Stimulated activated CD4-positive, alpha-beta T cell treated with anti-CD3 and anti-CD28 coated beads, Interleukin-12 subunit alpha, Interleukin-12 subunit beta, amount 100 ng/mL, for 48 hours (primary cell): ENCODE results near the gene PCGF2.
"Not testable (repeated sequence)": the region's sequence is repeated elsewhere in the genome, so short reads cannot be mapped to it uniquely, and the experiment has no call there.

Experiments used
- DNase-seq, 3 donors: peaks; one replicate each; pipeline ENCODE4 v3.0.0-alpha.2; 2020; ENCODE audit warnings: low read depth in 2 of 3, low spot score in 1 of 3

PCGF2 gene

DNA sequence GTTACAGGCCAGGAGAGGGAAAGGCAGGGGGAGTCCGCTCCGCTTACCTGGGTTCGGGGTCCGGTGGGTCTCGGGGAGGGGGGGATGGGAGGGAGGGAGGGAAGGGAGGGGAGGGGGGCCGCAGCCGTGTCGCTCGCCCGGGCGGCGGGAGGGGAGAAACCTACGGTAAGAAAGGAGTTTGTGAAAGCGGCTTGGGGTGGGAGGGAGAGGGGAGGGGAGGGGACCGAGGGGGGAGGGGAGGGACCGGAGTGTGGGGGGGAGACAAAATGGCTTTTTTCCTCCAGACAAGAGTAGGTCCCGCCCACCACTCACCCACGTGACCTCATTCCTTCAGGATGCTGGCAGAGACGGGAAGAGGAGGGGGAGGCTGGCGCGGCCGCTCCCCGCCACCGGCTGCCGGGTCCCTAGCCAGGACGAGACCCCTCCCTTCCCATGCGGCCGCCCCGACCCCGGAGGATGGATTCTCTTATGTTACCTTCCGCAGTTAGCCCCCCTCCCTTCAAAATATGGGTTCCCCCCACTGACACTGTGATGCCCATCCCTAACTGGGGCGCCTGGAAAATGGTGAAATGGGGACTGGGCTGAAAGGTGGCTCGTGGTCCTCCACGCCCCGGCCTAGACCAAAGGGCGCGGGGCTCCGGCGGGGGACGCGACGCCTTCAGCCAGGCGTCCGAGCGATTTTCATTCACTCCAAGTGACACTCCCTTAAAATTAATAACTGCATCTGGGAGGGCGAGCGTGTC lies at the start of gene PCGF2:
PCGF2 (minus strand) TSS at position 188 of the 743 bp plus-strand sequence. CDS start 7,934 bp downstream, outside the sequence.
- DNase-seq: no peak

DNA sequence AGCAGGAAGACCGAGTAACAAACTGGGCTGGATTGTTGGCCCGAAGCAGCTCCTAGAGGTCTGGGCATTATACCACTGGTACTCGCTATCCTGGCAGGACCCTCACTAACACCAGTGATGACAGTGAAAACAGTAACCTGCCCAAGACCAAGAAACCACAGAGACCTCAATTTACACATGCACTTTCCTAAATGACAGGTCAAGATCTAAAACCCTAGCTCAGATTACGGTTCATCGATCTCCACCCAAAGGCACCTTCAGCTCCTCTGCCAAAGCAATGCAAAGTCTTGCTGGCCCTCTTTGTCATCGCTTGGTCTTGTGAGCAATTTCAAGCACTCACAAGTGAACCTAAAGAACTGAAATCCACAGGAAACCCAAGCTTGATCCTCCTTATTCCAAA lies 49.7 kb upstream of the PCGF2 start:
- no peak for DNase-seq

DNA sequence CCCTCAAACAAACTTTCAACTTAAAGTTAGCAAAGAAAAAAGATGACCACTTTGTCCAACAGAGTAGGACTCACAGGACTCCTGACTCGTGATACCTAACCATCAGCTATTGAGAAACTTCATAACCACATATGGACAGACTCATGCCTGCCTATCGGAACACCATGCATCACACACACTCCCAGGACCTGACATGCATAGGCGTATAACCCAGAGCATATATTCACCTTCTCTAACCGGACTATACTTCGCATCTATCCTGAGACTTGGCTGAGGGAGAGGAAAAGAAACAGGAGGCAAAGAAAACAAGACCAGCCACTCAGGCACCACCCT lies 49.0 kb upstream of the PCGF2 start:
- no peak for DNase-seq

DNA sequence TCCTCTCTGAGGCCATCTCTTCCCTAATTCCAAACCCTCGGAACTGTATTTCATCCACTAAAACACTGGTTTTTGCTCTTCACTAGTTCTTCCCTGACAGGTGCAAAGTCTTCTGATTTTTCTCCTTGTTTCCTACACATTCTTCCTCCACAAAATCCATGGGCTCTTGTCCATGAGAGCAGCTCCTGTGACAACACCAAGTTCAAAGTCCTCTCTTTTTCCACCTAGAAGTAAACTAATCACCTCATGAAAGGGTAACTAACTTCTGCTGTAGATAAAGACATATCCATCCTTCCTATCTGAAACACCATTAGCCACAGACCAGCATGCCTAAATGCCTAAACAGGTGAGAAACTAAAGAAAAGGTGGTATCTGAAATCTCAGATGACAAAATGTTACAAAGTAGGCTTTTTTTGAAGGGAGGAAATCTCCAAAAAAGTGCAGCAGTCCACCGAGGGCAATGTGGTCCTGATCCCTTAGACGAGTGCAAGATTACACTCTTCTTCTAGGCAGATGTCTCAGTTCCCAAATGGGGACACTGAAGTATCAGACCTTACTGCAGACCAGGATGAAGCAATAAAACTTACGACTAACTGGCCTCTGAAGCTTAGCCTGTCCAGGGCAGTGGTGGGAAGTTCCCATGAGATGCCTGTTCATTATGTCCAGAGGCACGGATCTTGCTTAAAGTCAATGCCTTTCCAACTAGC lies 48.5 kb upstream of the PCGF2 start:
- DNase-seq: no peak

DNA sequence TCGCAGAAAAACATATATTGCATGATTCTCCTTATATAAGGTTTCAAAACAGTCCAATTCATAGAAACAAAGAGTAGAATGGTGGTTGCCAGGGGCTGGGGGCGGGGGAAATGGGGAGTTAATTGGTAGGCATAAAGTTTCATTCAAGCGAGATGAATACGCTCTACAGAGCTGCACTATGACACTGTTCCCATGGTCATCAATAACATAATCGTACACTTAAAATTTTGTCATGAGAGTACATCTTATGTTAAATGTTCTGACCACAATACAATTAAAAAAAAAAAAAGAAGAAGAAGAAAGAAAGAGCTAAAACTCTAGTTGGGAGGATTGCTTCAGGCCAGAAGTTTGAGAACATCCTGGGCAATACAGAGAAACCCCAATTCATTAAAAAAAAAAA lies 46.1 kb upstream of the PCGF2 start:
- no peak for DNase-seq

DNA sequence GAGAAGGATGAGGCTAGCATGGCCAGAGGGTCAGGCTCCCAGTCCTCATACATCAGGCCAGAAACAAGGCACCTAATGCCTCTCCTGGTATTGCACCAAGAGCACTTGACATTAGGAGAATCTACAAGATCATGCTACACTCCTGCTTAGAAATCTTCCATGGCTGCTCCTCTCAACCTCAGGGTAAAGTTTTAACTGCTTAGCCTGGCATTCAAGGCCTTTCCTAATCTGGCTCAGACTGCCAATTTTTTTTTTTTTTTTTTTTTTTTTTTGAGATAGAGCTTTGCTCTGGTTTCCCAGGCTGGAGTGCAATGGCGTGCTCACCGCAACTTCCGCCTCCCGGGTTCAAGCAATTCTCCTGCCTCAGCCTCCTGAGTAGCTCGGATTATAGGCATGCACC lies 43.0 kb upstream of the PCGF2 start:
- DNase-seq: no peak

DNA sequence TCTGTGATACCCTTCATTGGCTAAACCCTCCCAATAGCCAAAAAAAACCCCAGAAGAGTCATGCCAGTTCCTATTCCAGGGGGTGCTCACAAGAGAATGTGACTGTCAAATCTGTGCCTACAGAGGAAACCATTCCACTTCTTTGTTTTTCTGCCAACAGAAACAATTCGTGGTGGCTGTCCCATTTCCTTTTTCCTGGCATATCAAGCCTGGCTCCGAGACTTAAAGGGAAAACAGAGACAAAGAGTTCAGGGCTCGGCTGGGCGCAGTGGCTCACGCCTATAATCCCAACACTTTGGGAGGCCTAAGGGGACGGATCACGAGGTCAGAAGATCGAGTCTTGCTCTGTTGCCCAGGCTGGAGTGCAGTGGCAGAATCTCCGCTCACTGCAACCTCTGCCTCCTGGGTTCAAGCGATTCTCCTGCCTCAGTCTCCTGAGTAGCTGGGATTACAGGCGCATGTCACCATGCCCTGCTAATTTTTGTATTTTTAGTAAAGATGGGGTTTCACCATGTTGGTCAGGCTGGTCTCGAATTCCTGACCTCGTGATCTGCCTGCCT lies 42.1 kb upstream of the PCGF2 start:
- DNase-seq: not testable (repeated sequence)

DNA sequence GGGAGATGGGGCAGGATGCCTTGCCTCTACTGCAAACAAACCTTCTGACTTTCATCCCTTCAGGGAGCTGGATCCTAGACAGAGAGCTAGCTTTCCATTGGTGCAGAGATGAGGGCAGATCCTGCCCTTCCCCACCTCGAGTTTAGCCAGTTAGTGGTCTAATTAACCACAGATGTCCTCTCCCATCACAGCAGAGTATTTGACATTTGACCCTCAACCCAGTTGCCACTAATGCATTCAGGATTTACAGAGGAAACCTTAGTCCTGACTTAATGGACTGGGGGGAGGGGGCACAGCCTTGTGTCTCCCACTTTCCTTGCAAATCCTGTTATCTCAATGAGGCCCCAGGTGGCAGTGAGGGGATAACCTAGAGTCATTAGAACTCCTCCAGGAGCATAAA lies 41.0 kb upstream of the PCGF2 start:
- DNase-seq: no peak

DNA sequence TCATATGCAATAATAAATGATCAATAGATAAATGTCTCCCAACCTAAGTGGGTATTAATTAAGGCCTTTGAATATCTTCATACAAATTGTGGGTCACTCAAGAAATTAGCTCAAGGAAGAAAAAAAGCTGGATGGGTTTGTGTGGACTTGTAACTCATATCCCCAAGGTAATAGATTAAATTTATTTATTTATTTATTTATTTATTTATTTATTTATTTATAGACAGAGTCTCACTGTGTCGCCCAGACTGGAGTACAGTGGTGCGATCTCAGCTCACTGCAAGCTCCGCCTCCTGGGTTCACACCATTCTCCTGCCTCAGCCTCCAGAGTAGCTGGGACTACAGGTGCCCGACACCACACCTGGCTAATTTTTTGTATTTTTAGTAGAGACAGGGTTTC lies 39.9 kb upstream of the PCGF2 start:
- not testable (repeated sequence) for DNase-seq

DNA sequence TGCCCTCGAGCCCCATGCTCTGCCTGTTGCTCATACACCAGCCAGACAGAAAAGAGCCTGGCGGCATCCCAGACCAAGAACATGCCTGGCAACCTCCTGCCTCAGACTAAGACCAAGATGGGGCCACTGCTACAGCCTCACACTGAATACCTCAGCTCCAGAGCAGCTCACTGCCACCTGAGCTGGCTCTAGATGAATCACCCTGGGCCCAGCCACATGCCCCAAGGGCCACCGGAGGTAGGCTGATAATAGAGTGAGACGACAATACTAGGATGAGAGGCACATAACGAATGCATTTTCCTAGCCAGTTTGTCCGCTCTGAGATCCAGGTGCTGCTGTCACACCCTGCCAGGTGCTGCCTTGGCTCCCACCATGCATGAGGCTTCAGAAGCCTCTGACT lies 38.2 kb upstream of the PCGF2 start:
- DNase-seq: no peak

DNA sequence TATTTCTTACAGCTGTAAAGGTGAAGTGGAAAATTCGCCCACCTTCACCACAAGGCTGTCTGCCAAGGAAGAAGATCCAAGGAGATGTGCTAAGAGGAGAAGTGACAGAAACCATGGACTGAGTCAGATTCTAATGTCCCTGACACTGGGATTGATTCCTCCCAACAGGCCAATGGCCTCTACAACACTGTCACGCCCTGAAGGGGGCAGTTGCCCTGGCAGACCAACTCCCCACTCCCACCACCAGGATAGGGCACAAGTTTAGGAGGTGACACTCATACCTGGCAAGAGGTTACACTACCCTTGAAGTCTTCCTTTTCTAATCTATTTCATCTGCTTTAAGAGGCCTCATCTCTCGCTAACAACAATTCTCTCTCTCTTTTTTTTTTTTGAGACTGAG lies 35.1 kb upstream of the PCGF2 start:
- DNase-seq: no peak

DNA sequence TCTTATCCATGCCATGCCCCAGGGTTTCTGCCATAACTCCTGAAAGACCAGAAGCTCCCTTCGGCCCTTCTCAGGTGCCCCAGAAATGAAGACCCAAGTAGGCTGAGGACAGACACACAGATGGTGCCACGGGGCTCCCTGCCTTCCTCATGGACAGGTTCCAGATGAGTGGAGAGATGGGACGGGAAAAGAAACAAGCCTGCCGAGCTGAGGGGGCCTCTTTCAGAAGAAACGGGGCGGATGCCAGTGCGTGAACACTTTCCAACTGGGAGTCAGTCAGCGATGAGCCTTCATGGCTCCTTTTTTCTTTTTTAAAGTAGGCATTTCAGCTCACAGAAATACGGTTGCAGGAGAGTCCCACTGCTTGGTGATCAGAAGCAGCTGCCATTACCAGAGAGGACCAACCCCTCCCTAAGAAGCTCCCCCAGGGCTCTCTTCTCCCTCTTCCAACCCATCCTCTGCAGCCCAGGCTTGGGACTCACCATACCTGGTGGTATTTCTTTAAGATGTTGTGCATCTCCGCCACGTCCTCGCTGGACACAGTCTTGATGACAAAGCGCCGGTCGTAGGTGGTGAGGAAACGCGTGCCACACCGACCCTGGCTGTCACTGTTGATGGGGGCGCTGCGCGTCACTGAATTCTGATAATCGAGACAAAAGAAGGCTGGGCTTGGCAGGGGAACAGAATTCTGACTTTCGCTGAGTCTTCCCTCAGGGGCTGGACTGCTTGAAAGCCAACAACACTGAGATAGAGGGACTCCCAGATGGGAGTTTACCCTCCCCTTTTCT lies 32.0 kb upstream of the PCGF2 start:
- no peak for DNase-seq

DNA sequence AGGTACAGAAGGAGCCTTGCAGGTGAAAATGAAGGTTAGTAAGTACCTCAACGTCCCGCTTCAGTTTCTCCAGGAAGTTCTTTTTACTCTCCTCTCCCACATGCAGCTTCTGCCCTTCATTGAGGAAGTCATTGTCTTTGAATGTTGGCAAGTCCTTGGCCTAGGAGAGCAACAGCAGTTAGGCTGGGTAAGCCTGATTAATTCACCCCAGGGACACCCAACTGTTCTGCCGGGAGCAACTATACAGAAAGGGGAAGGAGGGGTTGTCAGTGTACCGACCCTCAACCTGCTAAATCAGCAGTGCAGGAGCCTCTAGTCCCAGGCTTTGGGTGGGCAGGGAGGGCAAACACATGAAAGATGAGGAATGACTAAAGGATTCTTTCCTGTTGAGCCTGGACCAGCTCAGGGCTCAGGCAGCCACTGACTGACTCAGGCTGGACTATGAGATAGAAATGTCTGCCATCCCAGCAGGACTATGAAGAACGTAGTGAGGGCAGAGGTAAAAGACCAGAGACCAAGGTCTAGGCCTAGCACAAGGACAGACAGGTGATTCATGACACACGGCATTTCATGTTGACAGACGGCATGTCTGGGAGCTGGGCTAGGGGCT lies 29.6 kb upstream of the PCGF2 start:
- DNase-seq: no peak

DNA sequence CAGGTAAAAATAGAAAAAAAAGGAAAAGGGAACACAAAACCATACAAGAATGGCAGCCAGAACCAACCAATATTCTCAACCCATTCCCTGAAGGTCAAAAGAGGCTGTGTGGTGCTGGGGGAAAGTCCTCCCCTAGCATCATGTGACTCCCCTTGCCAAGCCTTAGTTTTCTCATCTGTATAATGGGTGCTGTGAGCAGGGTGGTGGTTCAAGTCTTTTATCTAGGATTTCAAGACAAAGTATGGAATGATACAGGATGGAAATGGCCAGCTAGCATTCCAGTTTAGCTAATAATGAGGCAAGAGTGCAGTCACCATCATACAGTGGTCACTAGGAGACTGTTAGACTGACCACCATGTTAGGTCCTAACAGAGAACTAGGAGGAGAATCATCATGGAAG lies 25.1 kb upstream of the PCGF2 start:
- DNase-seq: no peak

DNA sequence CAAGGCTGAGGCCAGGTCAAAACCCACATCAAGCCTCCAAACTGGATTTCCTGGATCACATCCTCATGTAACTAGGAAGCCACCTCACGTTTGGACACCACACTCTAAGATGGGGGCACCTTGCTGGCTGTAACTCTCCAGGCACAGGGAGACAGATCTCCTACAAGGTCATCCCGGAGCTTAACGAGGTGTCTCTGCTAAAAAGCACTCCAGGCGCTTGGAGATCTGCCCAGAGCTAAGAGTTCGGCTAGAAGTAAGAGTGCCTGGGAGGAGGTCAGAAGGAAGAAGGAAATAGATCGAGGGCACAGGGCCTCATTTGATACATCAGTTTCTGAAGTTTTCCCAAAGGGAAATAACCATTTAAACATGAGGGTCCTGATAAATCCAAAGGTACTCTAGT lies 20.3 kb upstream of the PCGF2 start:
- DNase-seq: no peak

DNA sequence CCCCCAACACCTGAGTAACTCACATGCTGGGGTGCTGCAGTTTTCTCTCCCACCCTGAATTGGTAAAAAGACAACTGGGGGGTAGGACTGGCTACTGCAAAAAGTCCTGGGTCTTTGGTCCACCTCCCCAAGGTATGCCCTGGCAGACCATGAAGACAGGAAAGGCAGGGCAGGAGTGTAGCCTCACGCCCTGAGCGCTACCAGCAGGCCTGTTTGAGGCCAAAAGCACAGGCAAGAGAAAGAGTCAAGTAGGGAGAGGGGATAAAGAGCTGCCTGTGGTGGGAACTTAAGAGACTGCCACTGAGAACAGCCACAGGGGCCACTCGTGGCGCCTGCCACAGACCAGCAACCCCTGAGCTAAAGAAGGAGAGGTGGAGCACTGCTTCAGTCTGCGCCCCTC lies 18.2 kb upstream of the PCGF2 start:
- DNase-seq: no peak

DNA sequence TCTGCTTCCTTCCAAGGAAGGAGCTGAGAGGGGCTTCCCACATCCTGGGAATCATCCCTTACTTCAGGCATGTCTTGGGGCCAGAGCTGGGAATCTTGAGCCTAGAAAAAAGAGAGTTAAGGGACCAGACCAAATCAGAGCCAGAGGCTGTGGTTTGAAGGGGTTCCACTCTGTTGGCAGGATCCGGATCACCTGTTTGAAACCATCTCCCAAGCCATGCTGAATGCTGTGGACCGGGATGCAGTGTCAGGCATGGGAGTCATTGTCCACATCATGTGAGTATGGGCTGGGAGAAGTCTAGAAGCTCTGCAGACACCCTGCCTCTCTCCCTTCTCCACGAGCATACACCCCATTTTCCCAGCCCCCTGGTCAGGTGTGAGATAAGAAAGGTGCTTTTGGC lies 14.1 kb upstream of the PCGF2 start:
- no peak for DNase-seq

DNA sequence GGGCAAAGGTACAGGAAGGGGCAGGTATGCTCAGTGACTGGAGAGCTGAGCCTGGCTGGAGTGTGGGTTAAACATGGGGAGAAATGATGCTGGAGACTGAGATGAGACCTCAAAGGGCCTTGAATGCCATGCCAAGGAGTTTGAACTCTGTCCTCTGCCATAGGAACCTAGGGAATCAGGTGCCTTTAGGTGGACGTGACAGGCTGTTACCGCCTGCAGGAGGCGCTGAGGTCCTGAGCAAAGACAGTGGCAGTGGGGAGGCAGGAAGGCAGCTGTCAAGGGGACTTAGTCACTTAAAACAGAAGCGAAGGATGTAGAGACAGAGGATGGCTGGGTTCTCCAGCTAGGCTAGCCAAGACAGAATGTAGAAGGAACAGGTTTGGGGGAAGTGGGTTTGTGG lies 13.5 kb upstream of the PCGF2 start:
- no peak for DNase-seq

DNA sequence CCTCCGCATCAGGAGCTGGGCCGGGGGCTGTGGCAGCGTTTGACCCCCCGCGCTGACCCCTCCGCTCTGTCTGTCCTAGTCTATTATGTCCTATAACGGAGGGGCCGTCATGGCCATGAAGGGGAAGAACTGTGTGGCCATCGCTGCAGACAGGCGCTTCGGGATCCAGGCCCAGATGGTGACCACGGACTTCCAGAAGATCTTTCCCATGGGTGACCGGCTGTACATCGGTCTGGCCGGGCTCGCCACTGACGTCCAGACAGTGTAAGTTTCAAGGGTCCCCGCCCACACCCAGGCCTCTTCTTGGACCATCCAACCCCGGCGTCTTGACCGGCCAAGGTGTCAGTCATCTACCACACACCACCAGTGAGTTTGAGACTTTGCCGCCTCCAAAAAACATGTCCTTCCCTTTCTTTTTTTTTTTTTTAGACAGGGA lies 5.0 kb upstream of the PCGF2 start:
- no peak for DNase-seq

DNA sequence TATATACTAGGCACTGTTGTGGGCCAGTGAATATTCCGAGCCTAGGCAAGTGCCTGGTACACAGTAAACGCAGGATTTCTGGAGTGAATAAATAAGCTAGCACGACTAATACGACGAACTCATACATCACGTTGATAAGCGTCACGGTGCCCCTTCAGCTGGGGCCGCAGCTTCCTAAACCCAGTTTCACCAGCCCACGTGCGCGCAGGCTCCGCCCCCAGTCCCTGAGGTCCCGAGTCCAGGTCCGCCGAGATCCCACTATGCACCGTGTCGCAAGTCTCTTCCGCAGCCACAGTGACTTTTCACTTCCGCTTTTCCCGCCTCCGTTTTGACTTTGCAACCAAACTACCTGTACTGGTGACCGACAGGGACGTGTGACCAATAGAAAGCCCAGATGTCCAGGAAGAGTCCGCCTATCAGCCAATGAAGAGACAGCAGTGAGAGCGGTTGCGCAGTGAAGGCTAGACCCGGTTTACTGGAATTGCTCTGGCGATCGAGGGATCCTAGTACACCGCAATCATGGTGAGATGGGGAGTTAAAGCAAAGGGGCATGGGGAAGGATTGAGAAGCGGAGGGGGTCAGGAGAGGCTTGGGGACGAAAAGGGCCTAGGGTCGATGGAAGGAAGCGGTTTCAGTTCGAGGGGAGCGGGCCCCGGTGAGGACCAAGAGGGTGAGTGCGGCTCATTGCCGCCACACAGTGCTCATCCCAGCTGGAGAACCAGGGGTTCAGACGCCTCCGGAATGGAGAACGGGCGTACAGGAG lies 4.4 kb upstream of the PCGF2 start, which contains the start of gene PSMB3:
PSMB3 (plus strand) TSS at position 434 of the 763 bp plus-strand sequence; CDS start at position 520, 86 bp downstream.
- peak; percentile 95 to 97 (median 97) for DNase-seq
